ENCODE data around the gene RABGAP1L.

RABGAP1L gene

DNA sequence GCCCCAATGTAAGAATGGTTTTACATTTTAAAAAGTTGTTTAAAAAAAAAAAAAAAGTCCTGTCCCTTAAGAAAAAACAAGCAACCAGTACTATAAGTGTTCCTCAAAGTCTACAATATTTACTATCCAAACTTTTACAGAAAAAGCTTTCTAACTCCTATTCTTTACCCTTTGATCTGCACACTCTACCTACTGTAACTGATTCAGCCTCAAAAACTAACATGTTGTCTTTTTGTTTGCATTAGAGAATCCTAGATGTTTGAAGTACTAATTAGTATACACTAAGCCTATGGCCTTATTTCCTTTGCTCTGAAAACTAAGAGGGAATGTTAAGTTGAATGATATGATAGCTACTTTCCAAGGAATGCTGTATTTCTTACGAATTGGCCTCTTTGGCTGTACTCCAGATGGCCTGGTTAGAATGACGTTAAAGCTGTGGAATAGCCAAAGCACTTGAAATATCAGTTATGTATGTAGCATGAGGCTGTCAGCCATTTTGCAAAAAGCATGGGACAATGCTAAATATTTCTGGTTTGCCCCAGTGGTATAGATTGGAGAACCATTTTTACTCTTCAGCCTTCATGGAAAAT lies 523.2 kb downstream of the RABGAP1L start:
- Histone ChIP-seq H3K4me3 (IDR thresholded peaks at IDR 0.05; ENCODE audit: insufficient read depth, low read depth, low read length) (no peak overlapping the region), H3K27me3 (ENCODE audit: insufficient read depth, low read depth) (no peaks in the 10 kb centered on the region), H3K4me1 (ENCODE audit: low read depth, poor library complexity, severe bottlenecking) (peaks cover 7% of the 10 kb centered on the region), H3K27ac (no peak overlapping the region), H4K20me1 (ENCODE audit: insufficient read depth) (no peaks in the 10 kb centered on the region), H3K4me2 (no peak overlapping the region), H3K36me3 (ENCODE audit: insufficient read depth) (no peaks in the 10 kb centered on the region), H2AFZ (ENCODE audit: low read depth) (no peak overlapping the region), H3K79me2 (ENCODE audit: insufficient read depth, low read depth) (no peaks in the 10 kb centered on the region), H3K9ac (no peak overlapping the region)
- TF ChIP-seq, protein P1, sequence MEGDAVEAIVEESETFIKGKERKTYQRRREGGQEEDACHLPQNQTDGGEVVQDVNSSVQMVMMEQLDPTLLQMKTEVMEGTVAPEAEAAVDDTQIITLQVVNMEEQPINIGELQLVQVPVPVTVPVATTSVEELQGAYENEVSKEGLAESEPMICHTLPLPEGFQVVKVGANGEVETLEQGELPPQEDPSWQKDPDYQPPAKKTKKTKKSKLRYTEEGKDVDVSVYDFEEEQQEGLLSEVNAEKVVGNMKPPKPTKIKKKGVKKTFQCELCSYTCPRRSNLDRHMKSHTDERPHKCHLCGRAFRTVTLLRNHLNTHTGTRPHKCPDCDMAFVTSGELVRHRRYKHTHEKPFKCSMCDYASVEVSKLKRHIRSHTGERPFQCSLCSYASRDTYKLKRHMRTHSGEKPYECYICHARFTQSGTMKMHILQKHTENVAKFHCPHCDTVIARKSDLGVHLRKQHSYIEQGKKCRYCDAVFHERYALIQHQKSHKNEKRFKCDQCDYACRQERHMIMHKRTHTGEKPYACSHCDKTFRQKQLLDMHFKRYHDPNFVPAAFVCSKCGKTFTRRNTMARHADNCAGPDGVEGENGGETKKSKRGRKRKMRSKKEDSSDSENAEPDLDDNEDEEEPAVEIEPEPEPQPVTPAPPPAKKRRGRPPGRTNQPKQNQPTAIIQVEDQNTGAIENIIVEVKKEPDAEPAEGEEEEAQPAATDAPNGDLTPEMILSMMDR (conservative IDR thresholded peaks at IDR 0.05; ENCODE audit: low read depth, low read length) = no peak

DNA sequence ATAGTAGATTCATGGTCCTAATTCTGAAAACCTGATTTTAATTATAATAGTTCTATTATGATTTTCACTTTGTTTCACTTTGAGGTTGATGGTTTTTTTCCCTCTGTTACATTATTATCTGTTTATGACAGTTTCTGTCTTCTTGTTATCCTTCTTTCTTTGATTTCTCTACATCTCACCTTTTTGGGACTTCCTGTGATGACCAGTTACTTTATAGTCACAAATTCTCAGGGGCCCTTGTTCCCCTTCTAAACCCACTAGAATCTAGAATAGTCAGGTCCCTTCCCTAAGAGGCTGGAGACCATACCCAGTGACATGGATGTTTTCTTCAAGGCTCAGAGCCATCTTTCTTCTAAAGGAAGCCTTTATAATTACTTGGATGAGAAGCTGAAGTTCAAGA lies 526.9 kb downstream of the RABGAP1L start:
- Histone ChIP-seq H3K4me3 (IDR thresholded peaks at IDR 0.05; ENCODE audit: insufficient read depth, low read depth, low read length) (no peak overlapping the region), H3K27ac (no peak overlapping the region), H3K36me3 (ENCODE audit: insufficient read depth) (no peaks in the 10 kb centered on the region), H2AFZ (ENCODE audit: low read depth) (no peak overlapping the region), H3K9ac (no peak overlapping the region), H3K4me2 (no peak overlapping the region), H4K20me1 (ENCODE audit: insufficient read depth) (no peaks in the 10 kb centered on the region), H3K79me2 (ENCODE audit: insufficient read depth, low read depth) (no peaks in the 10 kb centered on the region), H3K4me1 (ENCODE audit: low read depth, poor library complexity, severe bottlenecking) (no peaks in the 10 kb centered on the region), H3K27me3 (ENCODE audit: insufficient read depth, low read depth) (no peaks in the 10 kb centered on the region)
- TF ChIP-seq, protein P1 (conservative IDR thresholded peaks at IDR 0.05; ENCODE audit: low read depth, low read length) = no peak

DNA sequence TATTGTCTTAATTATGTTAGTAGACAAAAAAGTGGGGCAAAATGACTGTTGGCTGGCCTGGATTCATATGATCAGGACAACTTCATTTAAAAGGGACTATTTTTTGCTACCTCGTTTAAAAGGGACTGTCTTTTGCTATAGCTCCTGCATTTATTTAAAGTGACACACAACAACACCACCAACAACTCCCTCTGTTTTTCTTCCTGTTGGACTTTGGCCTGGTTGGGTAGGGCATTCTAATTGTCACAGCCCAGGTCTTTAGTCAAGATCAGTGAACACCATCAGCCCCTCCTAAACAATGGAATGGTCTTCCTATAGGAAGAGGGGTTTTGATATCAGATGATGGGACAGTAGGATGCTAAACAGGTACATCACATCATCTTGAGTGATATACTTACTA lies 530.2 kb downstream of the RABGAP1L start:
- H3K4me1 ChIP-seq (ENCODE audit: low read depth, poor library complexity, severe bottlenecking) = no peaks in the 10 kb centered on the region
- TF ChIP-seq, protein P1 (conservative IDR thresholded peaks at IDR 0.05; ENCODE audit: low read depth, low read length) = no peak
- H3K9ac ChIP-seq = no peak overlapping the region
- H3K79me2 ChIP-seq (ENCODE audit: insufficient read depth, low read depth) = no peaks in the 10 kb centered on the region
- H3K27me3 ChIP-seq (ENCODE audit: insufficient read depth, low read depth) = no peaks in the 10 kb centered on the region
- no peaks in the 10 kb centered on the region for H4K20me1 ChIP-seq (ENCODE audit: insufficient read depth)
- no peaks in the 10 kb centered on the region for H3K36me3 ChIP-seq (ENCODE audit: insufficient read depth)
- no peak overlapping the region for H3K27ac ChIP-seq
- no peak overlapping the region for H3K4me3 ChIP-seq (IDR thresholded peaks at IDR 0.05; ENCODE audit: insufficient read depth, low read depth, low read length)
- H2AFZ ChIP-seq (ENCODE audit: low read depth) = no peak overlapping the region
- no peak overlapping the region for H3K4me2 ChIP-seq

DNA sequence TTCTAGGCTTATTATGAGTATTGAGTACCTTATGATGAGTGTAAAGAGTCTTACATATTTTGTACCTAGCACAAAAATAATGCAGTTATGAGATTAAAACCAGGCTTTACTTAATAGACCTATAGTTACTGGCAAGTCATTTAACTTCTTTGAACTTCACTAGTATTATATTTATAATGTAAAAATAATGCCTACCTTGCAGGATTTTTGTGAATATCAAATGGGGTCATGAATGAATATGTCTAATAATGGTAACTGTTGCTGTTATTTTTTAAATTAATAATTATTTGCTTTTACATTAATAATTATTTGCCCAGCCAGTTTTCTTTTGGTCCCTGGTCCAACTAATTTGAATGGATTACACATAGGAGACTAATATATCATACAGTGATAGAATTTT lies 530.9 kb downstream of the RABGAP1L start:
- no peak overlapping the region for H3K4me3 ChIP-seq (IDR thresholded peaks at IDR 0.05; ENCODE audit: insufficient read depth, low read depth, low read length)
- no peaks in the 10 kb centered on the region for H4K20me1 ChIP-seq (ENCODE audit: insufficient read depth)
- TF ChIP-seq, protein P1 (conservative IDR thresholded peaks at IDR 0.05; ENCODE audit: low read depth, low read length) = no peak
- H3K27me3 ChIP-seq (ENCODE audit: insufficient read depth, low read depth) = no peaks in the 10 kb centered on the region
- H3K4me2 ChIP-seq = no peak overlapping the region
- H2AFZ ChIP-seq (ENCODE audit: low read depth) = no peak overlapping the region
- no peaks in the 10 kb centered on the region for H3K4me1 ChIP-seq (ENCODE audit: low read depth, poor library complexity, severe bottlenecking)
- no peak overlapping the region for H3K27ac ChIP-seq
- H3K9ac ChIP-seq = no peak overlapping the region
- no peaks in the 10 kb centered on the region for H3K36me3 ChIP-seq (ENCODE audit: insufficient read depth)
- no peaks in the 10 kb centered on the region for H3K79me2 ChIP-seq (ENCODE audit: insufficient read depth, low read depth)
